Liver (tissue), 3 donors: ENCODE measurements around the gene AVEN.

Experiments used
- GABPA ChIP-seq, 2 donors: IDR thresholded peaks in 1 of 2; conservative IDR thresholded peaks in 1 of 2; 2 replicates each; pipeline ENCODE4 v1.6.1; 2016; ENCODE audit warnings: antibody characterized with exemption in 2 of 2, mild to moderate bottlenecking in 1 of 2, moderate library complexity in 1 of 2
- RAD21 ChIP-seq, 2 donors: IDR thresholded peaks; 2 replicates each; pipeline ENCODE4 v1.6.1; 2016; ENCODE audit warnings: antibody characterized with exemption in 2 of 2, mild to moderate bottlenecking in 2 of 2
- TAF1 ChIP-seq: conservative IDR thresholded peaks from 2 replicates; pipeline ENCODE4 v1.6.1; 2016; ENCODE audit warnings: antibody characterized with exemption, mild to moderate bottlenecking
- TF ChIP-seq, protein P1 (sequence below): fragments of 150-350 bp; IDR thresholded peaks from 2 replicates; pipeline ENCODE4 v1.5.1; 2017; ENCODE audit warnings: improper control_type of control experiment, low read depth, low read length; ENCODE audit not compliant: missing input control
- TF ChIP-seq, protein P2 (sequence below): IDR thresholded peaks from 2 replicates; pipeline ENCODE4 v1.6.1; 2016; ENCODE audit warnings: antibody characterized with exemption
- donor health status: healthy.
- donor health status: healthy.

DNA sequence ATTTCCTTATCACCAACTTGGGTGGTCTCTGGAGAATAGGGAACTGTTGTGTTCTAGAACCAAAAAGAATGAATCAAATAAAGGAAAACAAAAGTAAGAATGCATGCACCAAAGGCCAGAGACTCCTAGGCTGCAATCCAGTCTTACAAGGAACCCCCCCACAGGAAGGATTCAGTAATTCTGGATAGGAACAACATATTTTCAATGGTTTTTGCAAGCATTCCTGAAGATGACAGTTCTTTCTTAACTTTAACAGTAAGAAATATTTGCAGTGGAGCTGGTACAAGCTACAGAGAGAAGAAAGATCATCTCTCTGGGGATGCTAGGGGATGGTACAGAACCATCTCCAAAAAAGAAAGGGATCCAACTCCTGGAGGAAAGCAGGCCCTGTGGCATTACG, 186.9 kb downstream of the AVEN start:
- TF ChIP-seq, protein P1, sequence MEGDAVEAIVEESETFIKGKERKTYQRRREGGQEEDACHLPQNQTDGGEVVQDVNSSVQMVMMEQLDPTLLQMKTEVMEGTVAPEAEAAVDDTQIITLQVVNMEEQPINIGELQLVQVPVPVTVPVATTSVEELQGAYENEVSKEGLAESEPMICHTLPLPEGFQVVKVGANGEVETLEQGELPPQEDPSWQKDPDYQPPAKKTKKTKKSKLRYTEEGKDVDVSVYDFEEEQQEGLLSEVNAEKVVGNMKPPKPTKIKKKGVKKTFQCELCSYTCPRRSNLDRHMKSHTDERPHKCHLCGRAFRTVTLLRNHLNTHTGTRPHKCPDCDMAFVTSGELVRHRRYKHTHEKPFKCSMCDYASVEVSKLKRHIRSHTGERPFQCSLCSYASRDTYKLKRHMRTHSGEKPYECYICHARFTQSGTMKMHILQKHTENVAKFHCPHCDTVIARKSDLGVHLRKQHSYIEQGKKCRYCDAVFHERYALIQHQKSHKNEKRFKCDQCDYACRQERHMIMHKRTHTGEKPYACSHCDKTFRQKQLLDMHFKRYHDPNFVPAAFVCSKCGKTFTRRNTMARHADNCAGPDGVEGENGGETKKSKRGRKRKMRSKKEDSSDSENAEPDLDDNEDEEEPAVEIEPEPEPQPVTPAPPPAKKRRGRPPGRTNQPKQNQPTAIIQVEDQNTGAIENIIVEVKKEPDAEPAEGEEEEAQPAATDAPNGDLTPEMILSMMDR, result no peak
- TF ChIP-seq RAD21 (IDR thresholded peaks at IDR 0.05) (no peak), TAF1 (no peak), GABPA (IDR thresholded peaks at IDR 0.05 in 1 of 2, conservative IDR thresholded peaks at IDR 0.05 in 1 of 2) (no peak)
- TF ChIP-seq, protein P2, sequence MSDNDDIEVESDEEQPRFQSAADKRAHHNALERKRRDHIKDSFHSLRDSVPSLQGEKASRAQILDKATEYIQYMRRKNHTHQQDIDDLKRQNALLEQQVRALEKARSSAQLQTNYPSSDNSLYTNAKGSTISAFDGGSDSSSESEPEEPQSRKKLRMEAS, result no peak
